AG04449 (cell line): Measurements from ENCODE around the gene ANKRD42.
A peak's percentile ranks its signal among the peaks of the same experiment; 100 is the strongest.

Experiments used
- CTCF ChIA-PET: fragments of 350-600 bp; formaldehyde crosslinking; extraction: SDS; loops from one replicate; lab custom pipeline; 2021; ENCODE audit warnings: antibody characterized with exemption; lab: Yijun Ruan, JAX
- POLR2A ChIA-PET: fragments of 400-600, 350-600 bp; formaldehyde crosslinking; extraction: SDS; loops from one replicate; lab custom pipeline; 2020; ENCODE audit warnings: antibody characterized with exemption, inconsistent platforms; lab: Yijun Ruan, JAX
- DNase-seq: peaks from one replicate; pipeline ENCODE4 v3.0.0-alpha.2; 2010; ENCODE audit warnings: low read depth, low spot score
- H3K4me3 ChIP-seq: 2 replicates; pipeline ENCODE4 v1.5.1; 2011; ENCODE audit warnings: low read depth, mild to moderate bottlenecking, control low read depth, low read length
- CTCF ChIP-seq: IDR thresholded peaks from one replicate; pipeline ENCODE4 v1.5.1; 2011; ENCODE audit warnings: mild to moderate bottlenecking, moderate library complexity, low read length, control low read depth, inconsistent platforms; ENCODE audit not compliant: insufficient read depth; ENCODE audit errors: missing control alignments

Gene ANKRD42

GRCh38 chr11:83275888-83276641 lies 82.6 kb downstream of the ANKRD42 start:
- no peak for TF ChIP-seq CTCF
- no peak overlapping the region for H3K4me3 ChIP-seq
- ChIA-PET CTCF (interaction anchor here (1.0 kb wide), 1 partner anchor 409 kb away, joined by 3 read pairs; no protein-coding TSS in a partner anchor), POLR2A (no interaction called here)
- DNase-seq, result no peak

- H3K4me3 ChIP-seq, result no peak overlapping the region
- DNase-seq, result no peak
- ChIA-PET CTCF (interaction anchor here (1.7 to 2.2 kb wide), 3 partner anchors 11 to 538 kb away, joined by 4 to 7 read pairs (median 5); no protein-coding TSS in a partner anchor), POLR2A (interaction anchor here (0.7 kb wide), 1 partner anchor 38 kb away, joined by 3 read pairs; no protein-coding TSS in a partner anchor)
- no peak for TF ChIP-seq CTCF
Measured at GRCh38 chr11:83278351-83278750, 84.8 kb downstream of the ANKRD42 start.

- DNase-seq, result no peak
- CTCF ChIA-PET, result interaction anchor here (0.9 to 2.2 kb wide), 5 partner anchors 13 to 540 kb away, joined by 3 to 6 read pairs (median 5); no protein-coding TSS in a partner anchor
- POLR2A ChIA-PET, result interaction anchor here (0.6 kb wide), 1 partner anchor 514 kb away, joined by 3 read pairs; no protein-coding TSS in a partner anchor
- H3K4me3 ChIP-seq, result no peak overlapping the region
- TF ChIP-seq CTCF, result no peak
Measured at GRCh38 chr11:83280256-83280655, 86.7 kb downstream of the ANKRD42 start.

GRCh38 chr11:83282084-83282716 lies 88.7 kb downstream of the ANKRD42 start:
- no peak for DNase-seq
- CTCF ChIA-PET, result interaction anchor here (0.7 to 3.7 kb wide), 9 partner anchors 8 to 565 kb away, joined by 3 to 24 read pairs (median 4); no protein-coding TSS in a partner anchor
- no peak for TF ChIP-seq CTCF
- POLR2A ChIA-PET, result no interaction called here
- no peak overlapping the region for H3K4me3 ChIP-seq

- ChIA-PET POLR2A (no interaction called here), CTCF (interaction anchor here (1.2 to 3.7 kb wide), 7 partner anchors 8 to 535 kb away, joined by 3 to 24 read pairs (median 9); no protein-coding TSS in a partner anchor)
- no peak for DNase-seq
- no peak for TF ChIP-seq CTCF
- H3K4me3 ChIP-seq, result peak overlapping the region; percentile 94
Measured at GRCh38 chr11:83284501-83285150, 91.1 kb downstream of the ANKRD42 start.
